Central memory CD8-positive, alpha-beta T cell (primary cell): ENCODE measurements around the gene PHLDB3.

Experiments
- ATAC-seq: fragments of 150-1000 bp; cut with Tn5 transposase; replicated peaks from 2 replicates; pipeline ENCODE4 v1.10.0; 2022; ENCODE audit warnings: mild to moderate bottlenecking, moderate FRiP score, moderate number of reproducible peaks; ENCODE audit not compliant: poor library complexity, severe bottlenecking; ENCODE audit errors: extremely low read depth
- DNase-seq, 2 donors: peaks; one replicate each; pipeline ENCODE4 v3.0.0; 2021; ENCODE audit warnings: low spot score in 2 of 2
- H3K27ac Mint-ChIP-seq: one replicate; pipeline ENCODE4 v1.8.0; 2022; ENCODE audit warnings: low read depth, mild to moderate bottlenecking, moderate library complexity, mixed read lengths
- H3K27me3 Mint-ChIP-seq: one replicate; pipeline ENCODE4 v1.8.0; 2022; ENCODE audit warnings: mixed read lengths
- H3K36me3 Mint-ChIP-seq: one replicate; pipeline ENCODE4 v1.8.0; 2022; ENCODE audit warnings: mild to moderate bottlenecking, moderate library complexity, mixed read lengths; ENCODE audit not compliant: insufficient read depth
- H3K4me1 Mint-ChIP-seq: one replicate; pipeline ENCODE4 v1.8.0; 2022; ENCODE audit warnings: mixed read lengths
- H3K4me3 Mint-ChIP-seq: one replicate; pipeline ENCODE4 v1.8.0; 2022; ENCODE audit warnings: mild to moderate bottlenecking, moderate library complexity, mixed read lengths
- H3K9me3 Mint-ChIP-seq: one replicate; pipeline ENCODE4 v1.8.0; 2022; ENCODE audit warnings: mixed read lengths

The PHLDB3 gene

GRCh38 chr19:43503501-43504425, 783 bp downstream of the PHLDB3 start:
- no peaks in the 10 kb centered on the region for H3K9me3 Mint-ChIP-seq
- H3K27ac Mint-ChIP-seq: peak overlapping the region; percentile 82
- peaks cover 16% of the 10 kb centered on the region for H3K36me3 Mint-ChIP-seq
- H3K4me3 Mint-ChIP-seq: peak overlapping the region; percentile 97
- no peaks in the 10 kb centered on the region for H3K27me3 Mint-ChIP-seq
- peak; percentile 91 for ATAC-seq
- DNase-seq: peak; percentile 94 to 95
- H3K4me1 Mint-ChIP-seq: peaks cover 29% of the 10 kb centered on the region

GRCh38 chr19:43502419-43502976, 2.0 kb downstream of the PHLDB3 start:
- no peaks in the 10 kb centered on the region for H3K27me3 Mint-ChIP-seq
- no peaks in the 10 kb centered on the region for H3K9me3 Mint-ChIP-seq
- peak overlapping the region; percentile 82 for H3K27ac Mint-ChIP-seq
- H3K36me3 Mint-ChIP-seq: peaks cover 15% of the 10 kb centered on the region
- ATAC-seq (no peak), DNase-seq (no peak)
- peak overlapping the region; percentile 97 for H3K4me3 Mint-ChIP-seq
- H3K4me1 Mint-ChIP-seq: peaks cover 33% of the 10 kb centered on the region

DNA sequence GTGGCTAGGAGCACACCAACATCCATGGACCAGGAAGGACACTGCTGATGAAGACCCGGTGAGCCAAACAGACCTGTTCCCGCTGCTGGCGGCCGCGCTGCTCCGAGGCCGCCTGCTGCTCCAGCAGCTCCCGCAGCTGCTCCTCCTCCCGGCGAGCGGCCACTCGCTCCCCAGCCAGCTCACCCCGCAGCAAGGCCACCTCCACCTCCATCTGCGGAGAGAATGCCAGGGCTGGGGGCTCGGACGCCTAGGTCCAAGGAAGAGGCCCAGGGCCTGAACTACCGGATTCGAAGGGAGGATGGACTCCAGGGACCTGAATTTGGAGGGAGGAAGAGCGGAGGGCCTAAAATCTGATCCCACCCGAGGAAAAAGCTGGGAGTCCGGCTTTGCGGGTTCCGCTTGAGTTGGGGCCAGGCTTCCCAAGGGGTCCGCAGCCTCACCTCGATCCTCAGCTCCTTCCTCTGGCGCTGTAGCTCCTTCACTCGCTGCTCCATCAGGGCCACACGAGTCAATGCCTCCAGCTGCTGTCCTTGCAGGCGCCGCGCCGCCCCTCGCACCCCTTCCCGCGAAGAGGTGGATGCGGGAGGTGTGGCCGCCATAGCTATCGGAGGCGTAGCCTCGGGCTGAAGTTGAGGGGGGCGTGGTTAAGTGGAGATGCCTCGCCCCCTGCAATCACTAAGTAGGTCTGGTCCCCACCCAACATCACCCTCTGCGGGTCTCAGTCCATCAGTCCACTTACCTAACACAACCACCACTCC, 2.7 kb downstream of the PHLDB3 start:
- no peak for DNase-seq
- no peak overlapping the region for H3K27ac Mint-ChIP-seq
- ATAC-seq: no peak
- H3K9me3 Mint-ChIP-seq: no peaks in the 10 kb centered on the region
- peaks cover 19% of the 10 kb centered on the region for H3K36me3 Mint-ChIP-seq
- H3K27me3 Mint-ChIP-seq: no peaks in the 10 kb centered on the region
- H3K4me1 Mint-ChIP-seq: peaks cover 33% of the 10 kb centered on the region
- H3K4me3 Mint-ChIP-seq: no peak overlapping the region

- peaks cover 27% of the 10 kb centered on the region for H3K4me1 Mint-ChIP-seq
- H3K9me3 Mint-ChIP-seq: no peaks in the 10 kb centered on the region
- H3K36me3 Mint-ChIP-seq: peaks cover 20% of the 10 kb centered on the region
- H3K27ac Mint-ChIP-seq: no peak overlapping the region
- H3K4me3 Mint-ChIP-seq: no peak overlapping the region
- DNase-seq: no peak
- no peak for ATAC-seq
- no peaks in the 10 kb centered on the region for H3K27me3 Mint-ChIP-seq
These were observed 5.5 kb downstream of the PHLDB3 start for GRCh38 chr19:43499042-43499441.

DNA sequence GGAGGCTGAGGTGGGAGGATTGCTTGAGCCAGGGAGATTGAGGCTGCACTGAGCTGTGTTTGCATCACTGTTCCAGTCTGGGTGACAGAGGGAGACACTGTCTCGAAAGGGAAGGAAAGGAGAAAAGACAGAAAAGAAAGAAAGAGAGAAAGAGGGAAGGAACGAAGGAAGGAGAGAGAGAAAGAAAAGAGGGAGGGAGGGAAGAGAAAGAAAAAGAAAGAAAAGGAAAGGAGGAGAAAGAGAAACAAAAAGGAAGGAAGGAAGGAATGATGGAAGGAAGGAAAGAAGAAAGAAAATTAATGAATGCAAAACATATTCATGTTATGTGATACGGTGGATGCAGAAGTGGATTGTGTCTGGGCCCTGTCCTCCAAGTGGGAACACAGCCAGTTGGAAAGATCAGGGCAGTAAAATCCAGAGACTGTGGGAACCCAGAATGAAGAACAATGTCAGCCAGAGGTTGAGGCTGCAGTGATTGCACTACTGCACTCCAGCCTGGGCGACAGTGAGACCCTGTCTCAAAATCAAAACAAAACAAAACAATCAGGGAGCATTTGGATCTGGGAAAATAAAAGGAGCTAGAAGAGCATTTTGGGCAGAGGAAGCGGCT, 6.2 kb downstream of the PHLDB3 start:
- no peaks in the 10 kb centered on the region for H3K27me3 Mint-ChIP-seq
- H3K27ac Mint-ChIP-seq: peak overlapping the region; percentile 54
- ATAC-seq (no peak), DNase-seq (no peak)
- peaks cover 23% of the 10 kb centered on the region for H3K4me1 Mint-ChIP-seq
- no peaks in the 10 kb centered on the region for H3K9me3 Mint-ChIP-seq
- H3K4me3 Mint-ChIP-seq: no peak overlapping the region
- H3K36me3 Mint-ChIP-seq: peaks cover 20% of the 10 kb centered on the region

DNA sequence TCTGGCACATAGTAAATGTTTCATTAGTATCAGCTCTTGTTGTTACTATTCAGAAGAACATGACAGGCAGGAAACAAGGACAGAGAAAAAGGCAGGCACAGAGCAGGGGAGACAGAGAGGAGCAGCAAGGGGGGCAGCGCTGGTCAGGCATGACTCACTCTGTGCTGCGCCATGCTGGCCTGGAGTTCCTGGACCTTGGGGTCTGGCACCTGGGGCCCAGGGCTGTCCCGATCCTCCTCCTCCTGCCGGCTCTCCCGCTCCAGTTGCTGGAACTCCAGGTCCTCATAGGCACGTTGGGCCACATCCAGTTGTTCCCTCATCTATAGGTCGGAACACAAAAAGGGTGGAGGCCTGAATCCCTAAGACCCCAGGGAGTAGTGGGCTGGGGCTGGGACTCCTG, 7.6 kb downstream of the PHLDB3 start:
- Mint-ChIP-seq H3K36me3 (peaks cover 17% of the 10 kb centered on the region), H3K4me1 (peaks cover 10% of the 10 kb centered on the region), H3K4me3 (no peak overlapping the region), H3K27me3 (no peaks in the 10 kb centered on the region), H3K27ac (no peak overlapping the region), H3K9me3 (no peaks in the 10 kb centered on the region)
- DNase-seq: no peak
- no peak for ATAC-seq

DNA sequence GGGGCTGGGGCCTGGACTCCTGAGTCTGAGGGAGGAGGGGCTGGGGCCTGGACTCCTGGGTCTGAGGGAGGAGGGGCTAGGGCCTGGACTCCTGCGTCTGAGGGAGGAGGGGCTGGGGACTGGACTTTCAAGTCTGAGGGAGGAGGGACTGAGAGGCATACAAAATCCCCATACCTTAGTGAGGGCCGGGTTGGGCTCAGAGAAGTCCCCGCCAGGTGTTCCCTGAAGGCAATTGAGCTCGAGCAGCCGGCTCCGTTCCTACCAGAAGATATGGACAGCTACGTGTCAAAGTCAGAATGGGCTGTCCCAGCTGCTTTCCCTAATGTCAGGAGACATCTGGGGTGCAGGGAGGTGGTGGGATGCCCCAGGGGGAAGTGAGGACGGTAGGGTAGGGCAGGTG, 9.5 kb downstream of the PHLDB3 start:
- no peak overlapping the region for H3K4me3 Mint-ChIP-seq
- no peak for DNase-seq
- no peaks in the 10 kb centered on the region for H3K9me3 Mint-ChIP-seq
- no peak overlapping the region for H3K27ac Mint-ChIP-seq
- no peaks in the 10 kb centered on the region for H3K27me3 Mint-ChIP-seq
- H3K36me3 Mint-ChIP-seq: peaks cover 16% of the 10 kb centered on the region
- H3K4me1 Mint-ChIP-seq: peaks cover 10% of the 10 kb centered on the region
- ATAC-seq: no peak

GRCh38 chr19:43490759-43491158, 13.8 kb downstream of the PHLDB3 start:
- H3K4me1 Mint-ChIP-seq: no peaks in the 10 kb centered on the region
- H3K4me3 Mint-ChIP-seq: no peak overlapping the region
- no peaks in the 10 kb centered on the region for H3K9me3 Mint-ChIP-seq
- H3K27ac Mint-ChIP-seq: no peak overlapping the region
- ATAC-seq (no peak), DNase-seq (no peak)
- no peaks in the 10 kb centered on the region for H3K27me3 Mint-ChIP-seq
- H3K36me3 Mint-ChIP-seq: peaks cover 10% of the 10 kb centered on the region

DNA sequence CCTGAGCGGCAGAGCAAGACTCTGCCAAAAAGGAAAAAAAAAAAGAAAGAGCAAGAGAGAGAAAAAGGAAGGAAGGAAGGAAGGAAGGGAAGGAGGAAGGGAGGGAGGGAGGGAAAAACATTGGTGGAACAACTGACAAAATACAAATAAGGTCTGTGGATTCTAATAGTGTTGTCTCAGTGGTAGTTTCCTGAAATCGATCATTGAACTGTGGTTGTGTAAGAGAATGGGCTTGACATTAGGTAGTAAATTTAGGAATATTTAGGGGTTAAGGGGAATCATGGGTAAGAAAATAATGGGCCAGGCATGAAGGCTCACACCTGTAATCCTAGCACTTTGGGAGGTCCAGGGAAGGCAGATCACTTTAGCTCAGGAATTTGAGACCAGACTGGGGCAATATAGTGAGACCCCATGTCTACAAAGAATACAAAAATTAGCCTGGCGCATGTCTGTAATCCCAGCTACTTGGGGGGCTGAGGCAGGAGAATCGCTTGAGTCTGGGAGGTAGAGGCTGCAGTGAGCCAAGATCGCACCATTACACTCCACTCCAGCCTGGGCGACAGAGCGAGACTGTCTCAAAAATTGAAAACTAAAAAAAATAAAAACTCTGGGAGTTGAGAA, 14.5 kb downstream of the PHLDB3 start:
- no peaks in the 10 kb centered on the region for H3K4me1 Mint-ChIP-seq
- DNase-seq (no peak), ATAC-seq (no peak)
- peaks cover 6% of the 10 kb centered on the region for H3K36me3 Mint-ChIP-seq
- H3K9me3 Mint-ChIP-seq: no peaks in the 10 kb centered on the region
- H3K27ac Mint-ChIP-seq: no peak overlapping the region
- no peak overlapping the region for H3K4me3 Mint-ChIP-seq
- no peaks in the 10 kb centered on the region for H3K27me3 Mint-ChIP-seq

DNA sequence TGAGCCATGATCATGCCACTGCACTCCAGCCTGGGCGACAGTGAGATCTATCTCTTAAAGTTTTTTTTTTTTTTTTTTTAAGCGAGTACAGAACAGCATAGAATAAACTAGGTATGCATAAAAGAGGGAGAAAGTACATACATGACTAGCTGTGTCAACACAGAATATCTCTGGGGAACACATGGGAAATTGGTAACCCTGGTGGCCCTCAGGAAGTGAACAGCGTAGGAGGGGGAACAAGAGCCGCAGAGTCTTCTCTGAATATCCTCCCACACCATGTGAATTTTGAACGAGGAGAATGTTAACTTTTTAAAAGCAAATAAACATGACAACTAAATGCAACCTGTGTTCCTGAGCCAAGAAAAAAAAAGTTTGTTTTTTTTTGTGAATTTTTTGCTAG, 15.2 kb downstream of the PHLDB3 start:
- H3K27ac Mint-ChIP-seq: no peak overlapping the region
- H3K4me3 Mint-ChIP-seq: no peak overlapping the region
- no peaks in the 10 kb centered on the region for H3K4me1 Mint-ChIP-seq
- ATAC-seq: no peak
- H3K36me3 Mint-ChIP-seq: peaks cover 6% of the 10 kb centered on the region
- no peaks in the 10 kb centered on the region for H3K27me3 Mint-ChIP-seq
- DNase-seq: no peak
- H3K9me3 Mint-ChIP-seq: no peaks in the 10 kb centered on the region

GRCh38 chr19:43488179-43488578, 16.4 kb downstream of the PHLDB3 start:
- Mint-ChIP-seq H3K36me3 (peaks cover 6% of the 10 kb centered on the region), H3K27me3 (no peaks in the 10 kb centered on the region), H3K27ac (no peak overlapping the region), H3K4me1 (no peaks in the 10 kb centered on the region), H3K4me3 (no peak overlapping the region), H3K9me3 (no peaks in the 10 kb centered on the region)
- DNase-seq (no peak), ATAC-seq (no peak)

DNA sequence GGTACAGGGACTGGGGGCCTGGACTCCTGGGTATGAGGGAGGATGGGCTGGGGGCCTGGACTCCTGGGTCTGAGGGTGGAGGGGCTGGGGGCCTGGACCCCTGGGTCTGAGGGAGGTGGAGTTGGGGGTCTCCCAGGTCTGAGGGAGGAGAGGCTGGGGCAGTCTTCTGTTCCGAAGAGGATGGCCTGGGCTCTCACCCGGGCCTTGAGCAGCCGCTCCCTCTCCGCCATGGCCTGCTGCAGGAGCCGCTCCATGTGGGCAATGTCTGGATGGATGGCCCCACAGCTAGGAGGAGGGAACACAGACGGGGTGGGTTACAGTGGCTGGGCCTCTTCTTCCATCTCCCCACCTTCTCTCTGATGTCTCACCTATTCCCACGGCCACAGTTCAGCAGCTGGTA, 18.1 kb downstream of the PHLDB3 start:
- H3K9me3 Mint-ChIP-seq: no peaks in the 10 kb centered on the region
- H3K36me3 Mint-ChIP-seq: peaks cover 8% of the 10 kb centered on the region
- H3K27me3 Mint-ChIP-seq: no peaks in the 10 kb centered on the region
- no peak overlapping the region for H3K4me3 Mint-ChIP-seq
- H3K4me1 Mint-ChIP-seq: no peaks in the 10 kb centered on the region
- H3K27ac Mint-ChIP-seq: no peak overlapping the region
- ATAC-seq (no peak), DNase-seq (no peak)
